Suppressor macrophage (primary cell): Measurements from ENCODE around the gene DHX8.
"Not testable (repeated sequence)": the region's sequence is repeated elsewhere in the genome, so short reads cannot be mapped to it uniquely, and the experiment has no call there.

Experiments
- DNase-seq, 4 experiments: peaks; one replicate each; pipeline ENCODE4 v3.0.0-alpha.2; 2020 to 2022
- total RNA-seq, 17 experiments: gene quantifications; one replicate each; lab custom pipeline; 2026; ENCODE audit warnings: mixed read lengths in 6 of 17, inconsistent platforms in 3 of 17; lab: John Stamatoyannopoulos, UW

The DHX8 gene
- total RNA-seq: 51.4 to 106 (median 84.4) reads per million in 17 experiments

DNA sequence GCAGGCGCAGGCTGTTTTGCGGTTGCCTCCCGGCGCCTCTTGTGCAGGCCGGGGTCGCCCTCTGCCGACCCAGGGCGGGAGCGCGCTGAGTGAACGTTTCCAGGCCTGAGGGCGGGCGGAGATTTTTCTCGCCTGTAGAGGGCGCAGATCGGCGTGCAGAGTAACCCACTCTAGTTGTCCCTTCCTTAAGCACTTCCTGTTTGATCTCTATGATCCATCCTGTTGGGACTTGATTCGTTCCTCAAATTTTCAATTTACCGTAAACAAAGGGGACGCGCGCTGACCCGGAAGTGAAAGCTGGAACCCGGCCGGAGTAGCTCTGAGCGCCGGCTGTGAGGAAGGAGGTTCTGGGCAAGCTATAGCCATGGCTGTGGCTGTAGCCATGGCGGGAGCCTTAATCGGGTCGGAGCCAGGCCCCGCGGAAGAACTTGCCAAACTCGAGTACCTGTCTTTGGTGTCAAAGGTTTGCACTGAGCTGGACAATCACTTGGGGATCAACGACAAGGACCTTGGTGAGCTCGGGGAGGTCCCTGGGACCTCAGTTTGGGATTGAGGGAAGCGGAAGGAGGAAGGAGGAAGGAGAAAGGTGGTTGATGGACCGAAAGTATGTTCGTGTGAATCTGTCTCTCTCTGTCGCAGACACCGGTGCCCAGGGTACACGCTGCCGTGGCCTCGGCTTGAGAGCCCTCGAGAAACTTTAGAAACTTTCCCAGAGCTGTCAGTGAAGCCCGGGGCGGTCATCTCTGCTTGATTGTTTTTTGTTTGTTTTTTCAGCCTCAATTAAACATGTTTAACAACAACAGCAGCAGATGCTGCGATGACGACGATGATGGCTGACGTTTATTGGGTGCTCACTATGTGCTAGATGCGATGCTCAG is at the start of gene DHX8:
TSS of gene DHX8 (plus strand) at position 302 of the 878 bp plus-strand sequence. CDS start at position 365, 63 bp downstream.
- peak; percentile 98 to 100 (median 99) for DNase-seq

GRCh38 chr17:43434902-43435319 is 48.9 kb upstream of the DHX8 start:
- no peak for DNase-seq

- no peak for DNase-seq
Measured at GRCh38 chr17:43437756-43438155, 46.0 kb upstream of the DHX8 start.

- no peak for DNase-seq
Measured at GRCh38 chr17:43438626-43439025, 45.1 kb upstream of the DHX8 start.

GRCh38 chr17:43439041-43439440 is 44.7 kb upstream of the DHX8 start:
- no peak for DNase-seq

- no peak for DNase-seq
Measured at GRCh38 chr17:43442711-43443110, 41.1 kb upstream of the DHX8 start.

GRCh38 chr17:43443381-43443780 is 40.4 kb upstream of the DHX8 start:
- no peak for DNase-seq

GRCh38 chr17:43444223-43445008 is 39.4 kb upstream of the DHX8 start:
- DNase-seq: no peak

GRCh38 chr17:43445009-43445589 is 38.7 kb upstream of the DHX8 start:
- DNase-seq: no peak

DNA sequence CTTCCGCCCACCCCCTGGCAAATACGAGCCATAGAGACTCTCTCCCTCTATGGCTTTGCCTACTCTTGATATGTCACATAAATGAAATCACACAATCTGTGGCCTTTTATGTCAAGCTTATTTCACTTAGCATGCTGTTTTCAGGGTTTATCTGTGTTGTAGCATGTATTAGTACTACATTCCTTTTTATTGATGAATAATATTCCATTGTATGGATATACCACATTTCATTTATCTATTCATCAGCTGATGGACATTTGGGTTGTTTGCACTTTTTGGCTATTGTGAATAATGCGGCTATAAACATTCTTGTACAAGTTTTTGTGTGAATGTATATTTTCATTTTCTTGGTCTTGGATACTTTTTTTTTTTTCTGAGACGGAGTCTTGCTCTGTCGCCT is 37.0 kb upstream of the DHX8 start:
- DNase-seq: no peak

GRCh38 chr17:43448720-43449469 is 34.9 kb upstream of the DHX8 start:
- no peak for DNase-seq

DNA sequence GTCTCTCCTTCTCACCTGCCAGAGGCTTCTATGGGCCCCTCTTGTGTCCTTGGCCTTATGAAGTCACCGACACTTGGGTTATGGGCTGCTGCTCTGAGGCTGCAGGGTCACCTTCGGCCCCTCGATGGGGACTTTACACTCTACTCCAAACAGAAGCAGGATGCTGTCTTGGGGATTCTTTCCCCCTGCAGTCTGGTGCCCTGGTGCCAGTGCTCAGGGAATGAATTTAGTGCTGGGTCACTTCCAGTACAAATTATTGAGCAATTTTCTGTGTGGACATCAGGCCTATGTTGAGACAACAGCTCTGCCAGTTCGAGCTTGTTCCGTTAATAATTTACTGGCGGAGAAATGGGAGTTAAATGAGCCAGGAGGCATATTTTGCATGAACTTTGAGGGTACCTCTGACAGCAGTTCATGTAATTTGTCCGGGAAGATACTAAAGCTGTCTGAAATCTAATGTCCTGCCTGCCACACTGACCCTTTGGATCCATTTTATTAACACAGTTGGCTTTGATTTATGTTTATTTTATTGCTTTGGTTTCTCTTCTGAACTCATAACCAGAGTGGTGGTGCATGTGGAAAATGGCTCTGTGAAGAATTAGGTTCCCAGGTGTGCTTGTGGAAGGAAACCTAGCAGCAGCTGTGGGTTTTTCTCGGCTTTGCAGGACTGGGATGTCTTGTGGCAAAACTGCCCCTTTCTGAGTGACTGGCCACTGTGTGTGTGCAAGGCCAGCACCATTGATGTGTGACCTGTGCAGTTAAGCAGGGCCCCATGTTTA is 34.1 kb upstream of the DHX8 start:
- DNase-seq: no peak

GRCh38 chr17:43450791-43451190 is 33.0 kb upstream of the DHX8 start:
- not testable (repeated sequence) for DNase-seq

- DNase-seq: not testable (repeated sequence)
Measured at GRCh38 chr17:43451741-43452140, 32.0 kb upstream of the DHX8 start.

DNA sequence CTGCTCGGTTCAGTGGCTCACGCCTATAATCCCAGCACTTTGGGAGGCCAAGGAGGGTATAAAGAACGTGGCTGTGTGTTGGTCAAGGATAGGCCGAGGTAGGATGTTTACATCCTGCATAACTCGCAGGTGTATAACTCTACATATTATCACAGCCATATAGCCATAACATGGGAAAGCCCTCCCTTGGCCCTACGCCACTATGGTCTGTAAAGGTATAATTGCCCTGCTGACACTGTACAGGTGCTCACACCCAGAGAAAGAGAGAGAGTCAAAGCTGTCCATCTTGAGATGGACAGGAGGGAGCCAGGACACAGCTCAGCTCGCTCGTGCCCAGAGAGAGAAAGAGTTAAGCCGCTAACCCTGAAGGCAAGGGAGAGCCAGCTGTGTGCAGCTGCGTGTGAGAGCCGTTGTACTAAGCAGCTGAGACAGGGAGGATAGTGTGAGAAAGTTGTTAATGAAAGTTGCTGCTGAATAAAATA is 30.4 kb upstream of the DHX8 start:
- no peak for DNase-seq

DNA sequence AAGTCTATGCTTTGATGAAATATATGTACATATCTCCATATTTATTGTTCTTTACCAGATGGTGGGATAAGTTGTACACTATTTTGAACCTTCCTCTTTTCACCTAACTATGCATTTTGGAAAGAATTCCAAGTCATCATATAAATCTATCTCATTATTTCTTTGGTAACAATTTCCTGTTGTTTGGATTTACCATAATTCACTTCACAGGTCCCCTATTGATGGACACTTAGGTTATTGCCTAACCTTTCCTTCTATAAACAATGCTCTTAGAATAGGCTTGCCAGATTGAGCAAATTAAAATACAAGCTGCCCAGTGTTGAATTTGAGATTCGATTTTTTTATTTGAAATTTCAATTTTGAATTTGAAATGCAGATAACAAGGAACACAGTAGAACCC is 28.9 kb upstream of the DHX8 start:
- no peak for DNase-seq

GRCh38 chr17:43456029-43456428 is 27.7 kb upstream of the DHX8 start:
- no peak for DNase-seq

GRCh38 chr17:43456661-43457361 is 27.0 kb upstream of the DHX8 start:
- peak; percentile 85 to 95 (median 91) for DNase-seq

DNA sequence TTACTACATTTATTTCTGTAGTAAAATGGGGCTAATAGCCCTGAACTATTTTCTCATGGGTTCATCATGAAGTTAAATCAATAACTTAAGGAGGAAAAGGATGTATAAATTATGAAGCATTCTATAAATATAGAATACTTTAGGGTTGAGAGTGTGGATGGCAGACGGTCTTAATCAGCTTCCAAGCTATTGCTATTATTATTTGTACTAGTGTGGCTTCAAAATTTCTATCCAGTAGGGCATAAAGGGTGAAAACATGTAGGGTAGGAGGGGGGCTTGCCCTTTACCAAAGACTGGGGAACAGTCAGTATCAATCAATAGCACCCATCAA is 26.4 kb upstream of the DHX8 start:
- DNase-seq: no peak

- DNase-seq: not testable (repeated sequence)
Measured at GRCh38 chr17:43459878-43460277, 23.9 kb upstream of the DHX8 start.

DNA sequence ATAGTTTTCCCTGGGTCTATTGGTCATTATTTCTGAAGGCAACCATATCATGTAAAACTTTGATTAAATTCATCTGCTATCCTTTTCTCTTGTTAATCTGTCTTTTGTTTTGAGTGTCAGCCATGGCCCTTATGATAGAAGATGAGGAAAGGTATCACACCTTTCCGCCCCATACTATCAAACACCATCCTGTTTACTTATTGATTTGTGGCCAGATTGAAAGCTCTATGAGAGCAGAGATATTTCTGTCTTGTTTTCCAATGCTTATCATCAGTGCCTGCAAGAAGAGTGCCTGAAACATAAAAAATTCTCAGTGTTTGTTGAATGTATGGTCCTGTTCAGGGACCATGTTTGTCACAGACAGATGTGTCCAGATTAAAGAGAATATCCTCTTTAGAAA is 22.6 kb upstream of the DHX8 start:
- DNase-seq: no peak
